K562 (cell line): Measurements from ENCODE around the gene FOXK2. TPM values are rescaled to one million over a fixed set of nuclear protein-coding genes. Genes with fewer than 3 reads are reported as not detected.
A peak's percentile ranks its signal among the peaks of the same experiment; 100 is the strongest.

Source experiments
- ATAC-seq: fragments of 200-7000 bp; cut with Tn5 transposase; 3 replicates; pipeline ENCODE4 v1.9.1; 2020; ENCODE audit warnings: moderate library complexity
- BruUV-seq: library from RNA; stranded (reverse); fragments of 400-500 nt; replicated peaks from 2 replicates; lab custom pipeline; 2021; lab: Mats Ljungman, UMichigan
- CTCF ChIA-PET: fragments of 300-600 bp; formaldehyde crosslinking; extraction: SDS; loops from one replicate; lab custom pipeline; 2021; ENCODE audit warnings: low intra/inter-chr PET ratio; lab: Yijun Ruan, JAX
- POLR2A ChIA-PET: fragments of 300-600, 350-650 bp; sonication (Branson Sonifier 250); formaldehyde crosslinking; extraction: SDS; loops from one replicate; lab custom pipeline; 2021; ENCODE audit warnings: antibody characterized with exemption, inconsistent platforms; lab: Yijun Ruan, JAX
- DNase-seq, 4 experiments: peaks; one replicate each; pipeline versions ENCODE4 v3.0.0 to v3.0.0-alpha.2; 2011 to 2018; ENCODE audit warnings: low spot score in 3 of 4, mixed read lengths in 3 of 4; ENCODE audit errors: extremely low read depth in 1 of 4
- FAIRE-seq: peaks from 2 replicates; lab custom pipeline; 2011; peaks lifted over from hg19 to GRCh38; lab: Jason Lieb, UNC
- H2AFZ ChIP-seq: 2 replicates; pipeline ENCODE4 v1.6.0; 2011; ENCODE audit warnings: low read depth, low read length, control low read depth, inconsistent platforms
- H3K27ac ChIP-seq: fragments of 200-600 bp; 3 replicates; pipeline ENCODE4 v1.8.0; 2011; ENCODE audit warnings: low read depth, mild to moderate bottlenecking, control low read depth, inconsistent platforms, low read length, moderate library complexity, mixed read lengths; ENCODE audit errors: extremely low read depth
- H3K27me3 ChIP-seq, 2 experiments: fragments of 300-600 bp in 1 of 2; 2 replicates in 1 of 2; 3 replicates in 1 of 2; pipeline versions ENCODE4 v1.6.0 to v1.8.0; 2011; ENCODE audit warnings: inconsistent platforms in 2 of 2, low read length in 2 of 2, mild to moderate bottlenecking in 1 of 2, mixed read lengths in 1 of 2, moderate library complexity in 1 of 2; ENCODE audit not compliant: control insufficient read depth in 2 of 2, insufficient read depth in 2 of 2
- H3K36me3 ChIP-seq: fragments of 300-600 bp; 3 replicates; pipeline ENCODE4 v1.8.0; 2011; ENCODE audit warnings: mild to moderate bottlenecking, low read length, inconsistent platforms; ENCODE audit not compliant: control insufficient read depth, insufficient read depth
- H3K4me1 ChIP-seq, 2 experiments: fragments of 200-600 bp in 1 of 2; replicated peaks in 1 of 2; 2 replicates in 1 of 2; 3 replicates in 1 of 2; pipeline versions ENCODE4 v1.5.1 to v1.8.0; 2011; ENCODE audit warnings: inconsistent platforms in 2 of 2, low read length in 2 of 2, mild to moderate bottlenecking in 1 of 2, mixed read lengths in 1 of 2, moderate library complexity in 1 of 2; ENCODE audit not compliant: control insufficient read depth in 2 of 2, insufficient read depth in 2 of 2
- H3K4me2 ChIP-seq: 2 replicates; pipeline ENCODE4 v1.6.1; 2011; ENCODE audit warnings: low read length, control low read depth, inconsistent platforms, mixed read lengths; ENCODE audit not compliant: insufficient read depth
- H3K4me3 ChIP-seq: fragments of 200-600 bp; sonication (generic), shearing (Covaris generic); 2 replicates; pipeline ENCODE4 v1.5.1; 2016; ENCODE audit warnings: control low read depth, inconsistent platforms
- H3K79me2 ChIP-seq: fragments of 200-600 bp; 3 replicates; pipeline ENCODE4 v1.8.0; 2011; ENCODE audit warnings: low read length, inconsistent platforms; ENCODE audit not compliant: control insufficient read depth, insufficient read depth
- H3K9ac ChIP-seq, 2 experiments: 2 replicates each; pipeline versions ENCODE4 v1.6.0 to v1.6.1; 2011; ENCODE audit warnings: low read depth in 2 of 2, low read length in 2 of 2, control low read depth in 1 of 2, inconsistent platforms in 1 of 2, mild to moderate bottlenecking in 1 of 2, mixed read lengths in 1 of 2; ENCODE audit not compliant: insufficient read depth in 1 of 2
- H3K9me1 ChIP-seq: one replicate; pipeline ENCODE4 v1.6.0; 2011; ENCODE audit warnings: inconsistent platforms, mild to moderate bottlenecking, low read length, moderate library complexity; ENCODE audit not compliant: control insufficient read depth, insufficient read depth
- H3K9me3 ChIP-seq: replicated peaks from 2 replicates; pipeline ENCODE4 v1.5.1; 2011; ENCODE audit warnings: low read depth, low read length, inconsistent platforms; ENCODE audit not compliant: control insufficient read depth, insufficient read depth
- H4K20me1 ChIP-seq: replicated peaks from 2 replicates; pipeline ENCODE4 v1.6.1; 2011; ENCODE audit warnings: low read length, inconsistent platforms, mixed read lengths; ENCODE audit not compliant: control insufficient read depth, insufficient read depth
- ADNP ChIP-seq: fragments of 200-800 bp; sonication (Bioruptor generic); IDR thresholded peaks from 2 replicates; pipeline ENCODE4 v1.6.1; 2016; ENCODE audit warnings: missing genetic modification characterization, missing compliant biosample characterization
- CEBPG ChIP-seq, 3 experiments: fragments of 200-800 bp in 1 of 3; sonication (Bioruptor generic) in 1 of 3; sonication (generic) in 1 of 3; formaldehyde crosslinking in 1 of 3; IDR thresholded peaks in 2 of 3; conservative IDR thresholded peaks in 1 of 3; 2 replicates each; pipeline versions ENCODE4 v1.6.1 to v1.8.0; 2016 to 2022; ENCODE audit warnings: missing compliant biosample characterization in 2 of 3, missing genetic modification characterization in 2 of 3, mild to moderate bottlenecking in 1 of 3, missing genetic modification reagents in 1 of 3
- MYNN ChIP-seq, 2 experiments: sonication (generic); formaldehyde crosslinking in 1 of 2; IDR thresholded peaks; 2 replicates each; pipeline versions ENCODE4 v1.5.0 to v1.6.1; 2016 to 2020; ENCODE audit warnings: antibody characterized with exemption in 1 of 2, missing genetic modification reagents in 1 of 2
- POLR2A ChIP-seq: fragments of 450-650 bp; conservative IDR thresholded peaks from 2 replicates; pipeline ENCODE4 v1.6.1; 2016
- POLR2B ChIP-seq: fragments of 450-650 bp; IDR thresholded peaks from 2 replicates; pipeline ENCODE4 v1.6.1; 2018; ENCODE audit warnings: low read depth; ENCODE audit not compliant: partially characterized antibody
- POLR2G ChIP-seq: fragments of 200-400 bp; formaldehyde crosslinking; IDR thresholded peaks from 2 replicates; pipeline ENCODE4 v1.6.1; 2017; ENCODE audit warnings: low read depth, mild to moderate bottlenecking, antibody characterized with exemption, low read length, moderate library complexity
- RBM22 ChIP-seq: fragments of 200-400 bp; formaldehyde crosslinking; IDR thresholded peaks from 2 replicates; pipeline ENCODE4 v1.6.1; 2018; ENCODE audit warnings: low read length, low read depth; ENCODE audit not compliant: poor library complexity, severe bottlenecking
- SUPT5H ChIP-seq: fragments of 450-650 bp; IDR thresholded peaks from 2 replicates; pipeline ENCODE4 v1.6.1; 2016
- ZFPM2 ChIP-seq: fragments of 250-450 bp; sonication (Bioruptor Pico); IDR thresholded peaks from 2 replicates; pipeline ENCODE4 v1.5.1; 2022; ENCODE audit warnings: mild to moderate bottlenecking
- WGBS: fragments of 100-300 bp; shearing (Covaris generic); methylation state at CpG from one replicate; pipeline ENCODE4 v1.1.6; 2016; ENCODE audit warnings: low coverage, mixed read lengths; ENCODE audit not compliant: insufficient coverage; ENCODE audit errors: missing lambda C conversion rate; 5-methylcytosine and 5-hydroxymethylcytosine counted together
- in situ Hi-C: fragments of 300-500 bp; cut with MboI; formaldehyde crosslinking; loops from 4 replicates; pipeline ENCODE4 v1.15.0; 2018; ENCODE audit warnings: inconsistent platforms, mixed read lengths
- intact Hi-C: fragments of 100-400 bp; cut with micrococcal nuclease; formaldehyde crosslinking; loops from 2 replicates; pipeline ENCODE4 v1.14.2; 2022
- polyA plus RNA-seq, 8 experiments: library from polyadenylated mRNA; depleted of rRNA in 4 of 8; stranded (reverse) in 5 of 8; unstranded in 3 of 8; fragments of >200 nt; fragmentation: Nextera tagmentation in 2 of 8; fragmentation: Illumina TruSeq in 1 of 8; extraction: Ambion mirVana in 2 of 8; extraction: Trizol in 1 of 8; gene quantifications; 2 replicates each; pipeline versions ENCODE4 v1.2.1 to v1.2.3, GENCODE V29; 2011 to 2014; ENCODE audit warnings: inconsistent platforms in 1 of 8, missing spikeins in 1 of 8
- total RNA-seq, 7 experiments: library from RNA; depleted of rRNA in 6 of 7; stranded (reverse); fragments of >200 nt in 6 of 7; fragmentation: Illumina TruSeq in 2 of 7; extraction: Trizol in 2 of 7; gene quantifications; 2 replicates each; pipeline versions ENCODE4 v1.2.1 to v1.2.3, GENCODE V29; 2011 to 2021; ENCODE audit warnings: low replicate concordance in 1 of 7

FOXK2 gene
- total and polyA plus RNA-seq, 9 of the 15 experiments (the other 6 are each of a cell fraction or from before 2014, with no cell fraction given) = 3.0 to 86.0 (median 44.1) TPM

GRCh38 chr17:82613283-82614094 is 94.0 kb downstream of the FOXK2 start:
- no peak overlapping the region for H3K9ac ChIP-seq
- H3K4me2 ChIP-seq = no peak overlapping the region
- no peaks in the 10 kb centered on the region for H3K9me3 ChIP-seq
- no peak overlapping the region for H2AFZ ChIP-seq
- intact Hi-C loops = no loop called here
- 93% methylated on average over 28 of the region's 37 CpGs for WGBS
- H3K4me3 ChIP-seq = no peak overlapping the region
- H4K20me1 ChIP-seq = no peaks in the 10 kb centered on the region; the same call in 1 of the 2 replicates
- peaks cover 52% of the 10 kb centered on the region; the same call in 2 of the 3 replicates for H3K36me3 ChIP-seq
- H3K27me3 ChIP-seq = no peaks in the 10 kb centered on the region
- no peak for DNase-seq
- in situ Hi-C loops = no loop called here
- CTCF ChIA-PET = no interaction called here
- H3K27ac ChIP-seq = no peak overlapping the region
- FAIRE-seq = no peak
- peak; percentile 49 for ATAC-seq
- POLR2A ChIA-PET = interaction anchor here (1.4 kb wide), 1 partner anchor 13 kb away, joined by 5 read pairs; no protein-coding TSS in a partner anchor
- TF ChIP-seq POLR2A = peak; percentile 49
- TF ChIP-seq RBM22 = peak; percentile 59
- no peak for TF ChIP-seq CEBPG (CRISPR knock-in tag; IDR thresholded peaks at IDR 0.05)
- no peak for TF ChIP-seq CEBPG (tag; conservative IDR thresholded peaks at IDR 0.05 in 1 of 2, IDR thresholded peaks at IDR 0.05 in 1 of 2)
- TF ChIP-seq ADNP (tag) = no peak
- no peak for TF ChIP-seq ZFPM2 (CRISPR knock-in tag)
- TF ChIP-seq SUPT5H = peak; percentile 49; the same call in 1 of the 2 replicates
- peak; percentile 67 for TF ChIP-seq POLR2G
- TF ChIP-seq POLR2B = peak; percentile 24
- TF ChIP-seq MYNN (IDR thresholded peaks at IDR 0.05) = 0 out of 2 replicates have a peak, but pooled peaks have one; percentile 1
- TF ChIP-seq MYNN (CRISPR knock-in tag; IDR thresholded peaks at IDR 0.05) = no peak
- no peaks in the 10 kb centered on the region for H3K9me1 ChIP-seq
- BruUV-seq = no TSS peak
- no peaks in the 10 kb centered on the region for H3K79me2 ChIP-seq
- peaks cover 9 to 24% of the 10 kb centered on the region in 2 experiments for H3K4me1 ChIP-seq
